Measurements from ENCODE around the gene CYBC1. TPM values are rescaled to one million over a fixed set of nuclear protein-coding genes. Genes with fewer than 3 reads are reported as not detected.
A peak's percentile ranks its signal among the peaks of the same experiment; 100 is the strongest.

CYBC1 gene
- total and polyA plus RNA-seq, 2 of the 8 experiments (the other 6 are each of a cell fraction or from before 2014, with no cell fraction given) = 74.6 to 81.4 TPM

DNA sequence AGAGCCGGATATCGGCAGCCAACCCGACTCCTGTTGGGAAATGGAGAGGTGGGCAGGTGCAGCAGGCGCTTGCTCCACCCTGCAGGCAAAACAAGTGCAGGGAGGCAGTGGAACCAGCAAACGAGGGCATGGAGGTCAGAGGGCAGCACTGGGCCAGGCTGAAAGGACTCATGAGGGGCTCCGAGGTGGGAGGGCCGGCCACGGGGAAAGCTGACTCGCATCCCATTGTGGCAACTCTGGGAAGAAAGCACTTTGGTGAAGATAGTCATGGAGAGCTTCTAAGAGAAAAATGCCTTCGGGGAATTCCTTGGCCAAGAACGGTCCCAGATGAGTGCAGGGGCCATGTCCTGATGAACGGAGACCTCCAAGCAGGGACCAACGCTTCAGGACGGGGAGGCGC, 4.4 kb downstream of the CYBC1 start:
- no peak overlapping the region for H2BK15ac ChIP-seq (ENCODE audit: low read length)
- ChIA-PET CTCF (ENCODE audit: partially characterized antibody) (interaction anchor here (1.0 to 2.8 kb wide), 3 partner anchors 22 to 47 kb away, joined by 3 to 11 read pairs (median 6); partner anchors contain the start of gene HEXD), POLR2A (ENCODE audit: partially characterized antibody) (interaction anchor here (1.3 to 1.6 kb wide), 2 partner anchors 10 to 18 kb away, joined by 3 to 4 read pairs; no protein-coding TSS in a partner anchor)
- H3K18ac ChIP-seq (ENCODE audit: extremely low read depth, low read length) = no peak overlapping the region
- no peak overlapping the region for H2BK120ac ChIP-seq (replicated peaks; ENCODE audit: low read depth, low read length)
- no peak overlapping the region for H3K14ac ChIP-seq (ENCODE audit: insufficient read length)
- WGBS, 2 experiments (ENCODE audit: extremely low coverage in 1 of 2, insufficient coverage in 1 of 2, insufficient read length in 1 of 2, insufficient replicate concordance in 2 of 2, low coverage in 1 of 2, low lambda C conversion rate in 2 of 2, missing lambda C conversion rate in 1 of 2) = 88% methylated on average over 13 of the region's 15 CpGs; no CpG with 5 or more reads in 1 of the 2 experiments
- H2AFZ ChIP-seq (ENCODE audit: low read length) = no peak overlapping the region
- no peak for FAIRE-seq
- peaks cover 4 to 17% (median 12%) of the 10 kb centered on the region in 4 experiments; a peak in 4 of 8 replicates for H3K36me3 ChIP-seq (ENCODE audit: control insufficient read depth in 2 of 4, insufficient read depth in 4 of 4, low read length in 3 of 4)
- no peak overlapping the region for H3K23ac ChIP-seq (ENCODE audit: insufficient read length)
- H3K9ac ChIP-seq (replicated peaks in 1 of 4; ENCODE audit: extremely low read depth in 1 of 4, low read depth in 3 of 4, low read length in 3 of 4) = no peak overlapping the region
- DNase-seq (ENCODE audit: low read depth in 1 of 2, low spot score in 2 of 2) = no peak
- no peak overlapping the region for H2BK5ac ChIP-seq (ENCODE audit: low read depth, low read length)
- H4K5ac ChIP-seq (ENCODE audit: insufficient read length, low read depth, low read length) = no peak overlapping the region
- no peak overlapping the region for H4K91ac ChIP-seq (replicated peaks; ENCODE audit: insufficient read length, low read length)
- H3K27ac ChIP-seq (ENCODE audit: low read depth, low read length) = no peak overlapping the region
- H3K4me1 ChIP-seq (replicated peaks in 1 of 4; ENCODE audit: control insufficient read depth in 3 of 4, insufficient read depth in 4 of 4, low read length in 3 of 4) = peaks cover 0 to 12% (median 6%) of the 10 kb centered on the region in 4 experiments; a peak in 5 of 7 replicates
- H3K79me2 ChIP-seq (ENCODE audit: control insufficient read depth in 1 of 2, insufficient read depth in 2 of 2, low read length in 2 of 2) = peaks cover 0 to 6% of the 10 kb centered on the region in 2 experiments; a peak in 1 of 4 replicates
- no peaks in the 10 kb centered on the region for H3K27me3 ChIP-seq (replicated peaks in 1 of 4; ENCODE audit: control insufficient read depth in 3 of 4, extremely low read depth in 1 of 4, insufficient read depth in 3 of 4, low read length in 3 of 4)
- peaks cover 4% of the 10 kb centered on the region; the same call in 1 of the 2 replicates for H3K23me2 ChIP-seq (ENCODE audit: low read depth, low read length)
- no peak overlapping the region for H3K4me3 ChIP-seq (ENCODE audit: extremely low read depth in 1 of 4, insufficient read depth in 2 of 4, low read depth in 3 of 4, low read length in 4 of 4)
- H3K4ac ChIP-seq (replicated peaks; ENCODE audit: insufficient read length, low read depth, low read length) = no peak overlapping the region
- peak overlapping the region; percentile 28 for H4K8ac ChIP-seq (ENCODE audit: extremely low read depth, insufficient read depth, low read length)
- H3K9me3 ChIP-seq (ENCODE audit: insufficient read depth in 2 of 2, low read depth in 1 of 2, low read length in 1 of 2) = no peaks in the 10 kb centered on the region
- H2BK20ac ChIP-seq (ENCODE audit: low read length) = no peak overlapping the region
- no peak overlapping the region for H3K56ac ChIP-seq (replicated peaks; ENCODE audit: insufficient read length, low read depth, low read length)
- H3K79me1 ChIP-seq (ENCODE audit: low read depth, low read length) = no peaks in the 10 kb centered on the region; the same call in 1 of the 2 replicates
- no peak overlapping the region for H3K4me2 ChIP-seq (ENCODE audit: insufficient read depth in 1 of 2, low read depth in 2 of 2, low read length in 2 of 2)
- no peak overlapping the region for H2BK12ac ChIP-seq (ENCODE audit: low read depth, low read length)
- no peak overlapping the region for H2AK5ac ChIP-seq (ENCODE audit: low read depth, low read length)
- H4K20me1 ChIP-seq (replicated peaks in 1 of 2; ENCODE audit: control insufficient read depth in 1 of 2, insufficient read depth in 2 of 2, low read length in 2 of 2) = peaks cover 2 to 31% of the 10 kb centered on the region in 2 experiments
- TF ChIP-seq TAF1 (IDR thresholded peaks at IDR 0.05; ENCODE audit: low read depth, low read length) = no peak

Measured in H1 (cell line).